Measurements from ENCODE around the gene PFKL.

DNA sequence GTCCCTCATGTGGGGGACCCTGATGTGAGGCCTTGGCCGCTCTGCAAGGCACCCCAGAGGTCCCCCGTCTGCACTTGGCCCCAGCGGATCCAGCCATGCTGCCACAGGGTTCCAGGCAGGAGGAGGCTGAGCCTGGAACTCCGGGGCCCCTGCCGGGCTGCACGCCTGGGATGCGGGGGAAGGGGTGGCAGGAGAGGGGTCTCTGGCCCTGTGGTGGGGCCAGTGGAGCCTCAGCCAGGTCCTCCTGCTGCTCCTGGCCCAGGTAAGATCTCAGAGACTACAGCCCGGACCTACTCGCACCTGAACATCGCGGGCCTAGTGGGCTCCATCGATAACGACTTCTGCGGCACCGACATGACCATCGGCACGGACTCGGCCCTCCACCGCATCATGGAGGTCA lies 12.9 kb downstream of the PFKL start:
- TF ChIP-seq POLR2A (IDR thresholded peaks at IDR 0.05; ENCODE audit: low read depth, low read length) (no peak), POLR2AphosphoS5 (IDR thresholded peaks at IDR 0.05; ENCODE audit: low read depth, low read length) (no peak), TAF1 (IDR thresholded peaks at IDR 0.05; ENCODE audit: low read depth, low read length) (no peak), PAX5 (IDR thresholded peaks at IDR 0.05; ENCODE audit: insufficient read depth, low read length, severe bottlenecking) (no peak)

All from GM12891 (cell line).